Stimulated activated memory B cell treated with anti-CD40 and anti-IgM and Interleukin-4, amounts not matched to agents 10 μg/mL and 1 μg/mL and 100 μg/mL, for 72 hours (primary cell): ENCODE data around the gene COQ8A.
"Not testable (repeated sequence)": the region's sequence is repeated elsewhere in the genome, so short reads cannot be mapped to it uniquely, and the experiment has no call there.

Experiments
- ATAC-seq: fragments of 150-1000 bp; cut with Tn5 transposase; 2 replicates; pipeline ENCODE4 v1.10.0; 2021
- H3K27ac Mint-ChIP-seq: one replicate; pipeline ENCODE4 v1.8.0; 2022; ENCODE audit warnings: mild to moderate bottlenecking, mixed read lengths
- H3K27me3 Mint-ChIP-seq: one replicate; pipeline ENCODE4 v1.8.0; 2022; ENCODE audit warnings: mixed read lengths
- H3K36me3 Mint-ChIP-seq: one replicate; pipeline ENCODE4 v1.8.0; 2022; ENCODE audit warnings: mixed read lengths
- H3K4me1 Mint-ChIP-seq: one replicate; pipeline ENCODE4 v1.8.0; 2022; ENCODE audit warnings: mixed read lengths
- H3K4me3 Mint-ChIP-seq: one replicate; pipeline ENCODE4 v1.8.0; 2022; ENCODE audit warnings: mild to moderate bottlenecking, moderate library complexity, mixed read lengths
- H3K9me3 Mint-ChIP-seq: one replicate; pipeline ENCODE4 v1.8.0; 2022; ENCODE audit warnings: mixed read lengths

Gene COQ8A

GRCh38 chr1:226988334-226988666 is 48.2 kb downstream of the COQ8A start:
- ATAC-seq, result no peak
- no peaks in the 10 kb centered on the region for H3K27me3 Mint-ChIP-seq
- no peak overlapping the region for H3K4me3 Mint-ChIP-seq
- peaks cover 37% of the 10 kb centered on the region for H3K36me3 Mint-ChIP-seq
- no peaks in the 10 kb centered on the region for H3K9me3 Mint-ChIP-seq
- peaks cover 16% of the 10 kb centered on the region for H3K4me1 Mint-ChIP-seq
- peak overlapping the region; percentile 81 for H3K27ac Mint-ChIP-seq

GRCh38 chr1:226989085-226989920 is 49.2 kb downstream of the COQ8A start:
- Mint-ChIP-seq H3K9me3 (no peaks in the 10 kb centered on the region), H3K4me1 (peaks cover 22% of the 10 kb centered on the region), H3K27me3 (no peaks in the 10 kb centered on the region), H3K4me3 (peak overlapping the region; percentile 28), H3K36me3 (peaks cover 33% of the 10 kb centered on the region), H3K27ac (peak overlapping the region; percentile 81)
- no peak for ATAC-seq

- H3K4me1 Mint-ChIP-seq, result peaks cover 28% of the 10 kb centered on the region
- no peak overlapping the region for H3K4me3 Mint-ChIP-seq
- H3K27ac Mint-ChIP-seq, result peak overlapping the region; percentile 81
- peak; percentile 86 for ATAC-seq
- peaks cover 25% of the 10 kb centered on the region for H3K36me3 Mint-ChIP-seq
- no peaks in the 10 kb centered on the region for H3K9me3 Mint-ChIP-seq
- H3K27me3 Mint-ChIP-seq, result no peaks in the 10 kb centered on the region
Observed at GRCh38 chr1:226990133-226990716, 50.1 kb downstream of the COQ8A start.

GRCh38 chr1:226991920-226992319 is 51.8 kb downstream of the COQ8A start:
- Mint-ChIP-seq H3K27ac (no peak overlapping the region), H3K36me3 (peaks cover 8% of the 10 kb centered on the region), H3K4me1 (peaks cover 43% of the 10 kb centered on the region), H3K9me3 (no peaks in the 10 kb centered on the region), H3K4me3 (no peak overlapping the region), H3K27me3 (peaks cover under 1% of the 10 kb centered on the region)
- ATAC-seq, result no peak

- no peak for ATAC-seq
- no peak overlapping the region for H3K4me3 Mint-ChIP-seq
- H3K36me3 Mint-ChIP-seq, result peaks cover 9% of the 10 kb centered on the region
- H3K27me3 Mint-ChIP-seq, result peaks cover 11% of the 10 kb centered on the region
- peak overlapping the region; percentile 69 for H3K27ac Mint-ChIP-seq
- peaks cover 50% of the 10 kb centered on the region for H3K4me1 Mint-ChIP-seq
- peaks cover 7% of the 10 kb centered on the region for H3K9me3 Mint-ChIP-seq
Observed at GRCh38 chr1:226993814-226994585, 53.9 kb downstream of the COQ8A start.

- peaks cover 7% of the 10 kb centered on the region for H3K9me3 Mint-ChIP-seq
- H3K27ac Mint-ChIP-seq, result peak overlapping the region; percentile 82
- peaks cover 43% of the 10 kb centered on the region for H3K4me1 Mint-ChIP-seq
- peaks cover 11% of the 10 kb centered on the region for H3K27me3 Mint-ChIP-seq
- H3K4me3 Mint-ChIP-seq, result no peak overlapping the region
- no peak for ATAC-seq
- H3K36me3 Mint-ChIP-seq, result peaks cover 9% of the 10 kb centered on the region
Observed at GRCh38 chr1:226994586-226995364, 54.7 kb downstream of the COQ8A start.

- H3K36me3 Mint-ChIP-seq, result peaks cover 9% of the 10 kb centered on the region
- H3K4me3 Mint-ChIP-seq, result peak overlapping the region; percentile 50
- peak overlapping the region; percentile 82 for H3K27ac Mint-ChIP-seq
- peaks cover 11% of the 10 kb centered on the region for H3K27me3 Mint-ChIP-seq
- peaks cover 35% of the 10 kb centered on the region for H3K4me1 Mint-ChIP-seq
- H3K9me3 Mint-ChIP-seq, result peaks cover 9% of the 10 kb centered on the region
- ATAC-seq, result peak; percentile 93
Observed at GRCh38 chr1:226995365-226996332, 55.6 kb downstream of the COQ8A start.

- ATAC-seq, H3K27ac Mint-ChIP-seq, H3K9me3 Mint-ChIP-seq, H3K4me3 Mint-ChIP-seq, H3K36me3 Mint-ChIP-seq: not testable (repeated sequence)
- H3K4me1 Mint-ChIP-seq, result peaks cover 28% of the 10 kb centered on the region
- peaks cover 17% of the 10 kb centered on the region for H3K27me3 Mint-ChIP-seq
Observed at GRCh38 chr1:226999579-226999978, 59.5 kb downstream of the COQ8A start.

- H3K27me3 Mint-ChIP-seq, result peaks cover 13% of the 10 kb centered on the region
Observed at GRCh38 chr1:227002531-227003049, 62.5 kb downstream of the COQ8A start.

GRCh38 chr1:227003165-227003564 is 63.1 kb downstream of the COQ8A start:
- H3K36me3 Mint-ChIP-seq, result no peaks in the 10 kb centered on the region
- H3K4me1 Mint-ChIP-seq, result no peaks in the 10 kb centered on the region
- peaks cover 3% of the 10 kb centered on the region for H3K9me3 Mint-ChIP-seq
- no peak overlapping the region for H3K4me3 Mint-ChIP-seq
- H3K27ac Mint-ChIP-seq, result no peak overlapping the region
- H3K27me3 Mint-ChIP-seq, result peaks cover 8% of the 10 kb centered on the region
- no peak for ATAC-seq

More at GRCh38 chr1:227002531-227003049, 62.5 kb downstream of the COQ8A start:
- Mint-ChIP-seq H3K36me3 (peaks cover 3% of the 10 kb centered on the region), H3K4me3 (no peak overlapping the region), H3K9me3 (peaks cover 5% of the 10 kb centered on the region), H3K27ac (no peak overlapping the region), H3K4me1 (no peaks in the 10 kb centered on the region)
- ATAC-seq, result no peak

- Mint-ChIP-seq H3K9me3 (peaks cover 3% of the 10 kb centered on the region), H3K4me1 (no peaks in the 10 kb centered on the region), H3K36me3 (no peaks in the 10 kb centered on the region), H3K27me3 (peaks cover 8% of the 10 kb centered on the region), H3K27ac (no peak overlapping the region), H3K4me3 (no peak overlapping the region)
- ATAC-seq, result peak; percentile 24
Observed at GRCh38 chr1:227004796-227005195, 64.7 kb downstream of the COQ8A start.

- H3K27ac Mint-ChIP-seq, result peak overlapping the region; percentile 9
- H3K27me3 Mint-ChIP-seq, result peaks cover 8% of the 10 kb centered on the region
- H3K9me3 Mint-ChIP-seq, result no peaks in the 10 kb centered on the region
- no peaks in the 10 kb centered on the region for H3K36me3 Mint-ChIP-seq
- no peak overlapping the region for H3K4me3 Mint-ChIP-seq
- ATAC-seq, result no peak
- H3K4me1 Mint-ChIP-seq, result no peaks in the 10 kb centered on the region
Observed at GRCh38 chr1:227006226-227006796, 66.2 kb downstream of the COQ8A start.

- no peaks in the 10 kb centered on the region for H3K27me3 Mint-ChIP-seq
- H3K27ac Mint-ChIP-seq, result no peak overlapping the region
- no peaks in the 10 kb centered on the region for H3K4me1 Mint-ChIP-seq
- H3K9me3 Mint-ChIP-seq, result no peaks in the 10 kb centered on the region
- H3K36me3 Mint-ChIP-seq, result no peaks in the 10 kb centered on the region
- H3K4me3 Mint-ChIP-seq, result no peak overlapping the region
- no peak for ATAC-seq
Observed at GRCh38 chr1:227009937-227010336, 69.8 kb downstream of the COQ8A start.
